Right kidney (tissue), 1 donor: Measurements from ENCODE around the gene UBAP2L.
"Not testable (repeated sequence)": the region's sequence is repeated elsewhere in the genome, so short reads cannot be mapped to it uniquely, and the experiment has no call there.

Experiments
- DNase-seq: peaks from one replicate; pipeline ENCODE4 v3.0.0-alpha.2; 2016

The UBAP2L gene

DNA sequence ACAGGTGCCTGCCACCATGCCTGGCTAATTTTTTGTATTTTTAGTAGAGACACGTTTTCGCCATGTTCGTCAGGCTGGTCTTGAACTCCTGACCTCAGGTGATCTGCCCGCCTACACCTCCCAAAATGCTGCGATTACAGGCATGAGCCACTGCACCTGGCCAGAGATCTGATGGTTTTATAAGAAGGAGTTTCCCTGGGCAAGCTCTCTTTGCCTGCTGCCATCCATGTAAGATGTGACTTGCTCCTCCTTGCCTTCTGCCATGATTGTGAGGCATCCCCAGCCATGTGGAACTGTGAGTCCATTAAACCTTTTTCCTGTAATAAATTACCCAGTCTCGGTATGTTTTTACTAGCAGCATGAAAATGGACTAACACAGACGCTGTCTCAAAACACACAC lies 88.4 kb downstream of the UBAP2L start:
- DNase-seq = not testable (repeated sequence)

DNA sequence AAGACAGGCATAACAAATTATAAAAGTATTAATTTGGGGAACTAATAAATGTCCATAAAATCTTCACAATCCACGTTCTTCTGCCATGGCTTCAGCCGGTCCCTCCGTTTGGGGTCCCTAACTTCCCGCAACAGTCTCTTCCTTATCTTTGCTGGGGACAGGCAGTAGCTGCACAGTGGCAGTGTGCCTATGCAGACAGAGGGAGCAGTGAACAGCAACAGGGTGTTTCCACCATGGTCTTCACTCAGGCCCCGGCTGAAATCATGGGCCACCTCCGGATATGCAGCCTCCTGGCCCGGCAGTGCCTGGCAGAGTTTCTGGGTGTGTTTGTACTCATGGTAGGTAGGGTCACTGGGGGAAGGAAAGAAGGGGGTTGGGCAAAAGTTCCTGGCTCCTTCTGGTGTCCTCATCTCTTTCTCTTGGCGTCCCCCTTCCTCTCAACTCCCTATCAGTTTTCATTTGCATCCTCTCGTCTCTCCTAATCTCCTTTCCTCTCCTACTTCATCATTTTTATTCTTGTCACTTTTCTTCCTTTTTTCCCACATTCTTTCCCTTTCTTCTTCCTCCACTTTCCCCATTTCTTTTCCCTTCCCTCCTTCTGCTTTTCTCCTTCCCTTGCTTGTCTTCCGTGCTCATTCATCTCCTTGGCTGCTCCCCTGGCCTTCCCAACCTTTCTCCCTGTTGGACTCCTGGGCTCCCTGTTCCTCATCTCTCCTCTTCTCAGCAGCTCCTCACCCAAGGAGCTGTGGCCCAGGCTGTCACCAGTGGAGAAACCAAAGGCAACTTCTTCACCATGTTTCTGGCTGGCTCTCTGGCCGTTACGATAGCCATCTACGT lies 91.7 kb downstream of the UBAP2L start:
- DNase-seq = not testable (repeated sequence)

DNA sequence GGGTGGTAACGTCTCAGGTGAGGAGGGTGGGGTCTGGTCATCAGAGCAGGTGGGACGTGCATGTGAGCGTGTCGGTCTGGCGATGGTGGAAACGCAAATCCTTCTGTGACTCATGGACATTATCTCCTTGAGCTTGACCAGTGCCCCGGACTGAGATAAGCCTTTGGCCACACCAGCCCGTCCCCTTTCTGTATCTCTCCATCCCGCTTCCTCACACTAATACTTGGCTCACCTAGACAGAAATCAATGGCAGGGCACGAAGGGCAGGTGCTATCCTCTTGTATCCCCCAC lies 92.3 kb downstream of the UBAP2L start:
- DNase-seq = no peak

DNA sequence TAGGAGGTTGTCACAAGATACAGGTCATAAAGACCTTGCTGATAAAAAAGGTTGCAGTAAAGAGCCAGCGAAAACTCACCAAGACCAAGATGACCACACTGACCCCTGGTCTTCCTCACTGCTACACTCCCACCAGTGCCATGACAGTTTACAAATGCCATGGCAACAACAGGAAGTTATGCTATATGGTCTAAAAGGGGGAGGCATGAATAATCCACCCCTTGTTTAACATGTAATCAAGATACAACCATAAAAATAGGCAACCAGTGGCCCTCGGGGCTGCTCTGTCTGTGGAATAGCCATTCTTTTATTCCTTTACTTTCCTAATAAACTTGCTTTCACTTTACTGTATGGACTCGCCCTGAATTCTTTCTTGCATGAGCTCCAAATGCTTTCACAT lies 93.5 kb downstream of the UBAP2L start:
- DNase-seq = not testable (repeated sequence)

DNA sequence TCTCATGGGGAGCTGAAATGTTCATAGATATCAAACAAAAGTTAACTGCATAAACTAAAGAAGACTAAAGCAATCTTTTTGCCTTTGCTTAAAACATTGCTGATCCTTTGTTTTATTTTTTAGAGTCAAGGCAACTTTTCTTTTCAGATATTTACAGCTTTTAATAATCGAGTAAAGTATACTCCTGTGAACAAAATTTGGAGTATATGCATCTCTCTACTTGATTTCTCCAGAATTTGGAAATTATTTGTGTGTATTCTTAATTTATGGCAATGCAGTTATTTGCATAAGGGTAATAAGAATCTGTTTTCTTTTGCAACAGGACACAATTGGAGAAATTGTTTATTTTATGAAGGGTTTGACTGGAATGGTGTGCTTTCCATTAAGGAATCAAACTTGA lies 95.9 kb downstream of the UBAP2L start:
- no peak for DNase-seq

DNA sequence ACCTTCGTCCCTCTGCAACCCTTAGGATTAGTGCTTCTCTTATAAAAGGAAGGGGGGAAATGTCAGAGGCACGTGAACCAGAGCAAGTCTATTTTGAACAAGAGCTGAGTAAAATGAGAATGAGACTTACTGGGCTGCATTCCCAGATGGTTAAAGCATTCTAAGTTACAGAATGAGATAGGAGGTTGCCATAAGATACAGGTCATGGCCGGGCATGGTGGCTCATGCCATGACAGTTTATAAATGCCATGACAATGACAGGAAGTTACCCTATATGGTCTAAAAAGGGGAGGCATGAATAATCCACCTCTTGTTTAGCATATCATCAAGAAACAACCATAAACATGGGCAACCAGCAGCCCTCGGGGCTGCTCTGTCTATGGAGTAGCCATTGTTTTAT lies 97.6 kb downstream of the UBAP2L start:
- no peak for DNase-seq
